ENCODE results near the gene AKIP1. TPM values are rescaled to one million over a fixed set of nuclear protein-coding genes. Genes with fewer than 3 reads are reported as not detected.

Gene AKIP1
- total and polyA plus RNA-seq, 2 donors (not counting 3 experiments of a cell fraction or from before 2014, with no cell fraction given), result 21.9 to 32.4 TPM

- no peak for TF ChIP-seq MAX (IDR thresholded peaks at IDR 0.05; ENCODE audit: insufficient read depth, insufficient read length)
- TF ChIP-seq MYC (IDR thresholded peaks at IDR 0.05; ENCODE audit: low read depth, low read length), result no peak
- no peak for TF ChIP-seq CTCF (IDR thresholded peaks at IDR 0.05; ENCODE audit: extremely low read depth in 1 of 2, insufficient read depth in 1 of 2, low read depth in 1 of 2, low read length in 2 of 2)
- no peak for TF ChIP-seq EZH2 (IDR thresholded peaks at IDR 0.05; ENCODE audit: borderline replicate concordance, low read depth, low read length, severe bottlenecking)
- no peak for TF ChIP-seq POLR2AphosphoS5 (IDR thresholded peaks at IDR 0.05; ENCODE audit: insufficient read depth, low read depth, low read length)
- TF ChIP-seq POLR2A (IDR thresholded peaks at IDR 0.05; ENCODE audit: low read depth, low read length), result no peak
- no peak for TF ChIP-seq JUN (IDR thresholded peaks at IDR 0.05; ENCODE audit: borderline replicate concordance, insufficient read depth, insufficient read length, low read depth)
- TF ChIP-seq GATA2 (IDR thresholded peaks at IDR 0.05; ENCODE audit: insufficient read depth, insufficient read length, low read depth, low read length), result no peak
- no peak for TF ChIP-seq FOS (IDR thresholded peaks at IDR 0.05; ENCODE audit: borderline replicate concordance, insufficient read depth, low read length)
- no TSS peak for BruUV-seq (replicated peaks)
- POLR2A ChIA-PET, result interaction anchor here (1.0 kb wide), 1 partner anchor 29 kb away, joined by 4 read pairs; no protein-coding TSS in a partner anchor
- no peak for FAIRE-seq
- H3K9ac ChIP-seq (replicated peaks; ENCODE audit: extremely low read depth, insufficient read depth, low read length), result no peak overlapping the region
- no peak overlapping the region for H3K4me3 ChIP-seq (replicated peaks in 1 of 3; ENCODE audit: insufficient read depth in 1 of 3, low read depth in 1 of 3, low read length in 3 of 3)
- no peaks in the 10 kb centered on the region for H3K79me2 ChIP-seq (ENCODE audit: control insufficient read depth, insufficient read depth, low read length)
- CTCF ChIA-PET, result interaction anchor here (0.8 to 1.3 kb wide), 2 partner anchors 12 to 15 kb away, joined by 3 read pairs; no protein-coding TSS in a partner anchor
- no peak overlapping the region for H2AFZ ChIP-seq (ENCODE audit: low read depth, low read length)
- intact Hi-C loops (cut with micrococcal nuclease), result no loop called here
- H4K20me1 ChIP-seq (replicated peaks; ENCODE audit: control insufficient read depth, extremely low read depth, insufficient read depth, low read length), result no peaks in the 10 kb centered on the region
- peaks cover 38% of the 10 kb centered on the region for H3K4me1 ChIP-seq (ENCODE audit: control insufficient read depth, extremely low read depth, insufficient read depth, low read length)
- no peaks in the 10 kb centered on the region for H3K9me1 ChIP-seq (replicated peaks; ENCODE audit: control insufficient read depth, extremely low read depth, insufficient read depth, low read length)
- no peaks in the 10 kb centered on the region for H3K9me3 ChIP-seq (replicated peaks; ENCODE audit: control insufficient read depth, insufficient read depth, low read length)
- H3K27me3 ChIP-seq (ENCODE audit: control insufficient read depth in 2 of 2, insufficient read depth in 2 of 2, low read length in 2 of 2), result no peaks in the 10 kb centered on the region
- no peak overlapping the region for H3K27ac ChIP-seq (ENCODE audit: insufficient read depth, low read depth, low read length)
- no peak overlapping the region for H3K4me2 ChIP-seq (ENCODE audit: insufficient read depth, low read length)
- dilution Hi-C loops (cut with MboI; ENCODE audit: extremely low pct_ligation_motif_present, low sequenced_read_pairs), result no loop called here
- DNase-seq (ENCODE audit: low read depth, low spot score), result no peak
- H3K36me3 ChIP-seq (ENCODE audit: control insufficient read depth in 2 of 2, extremely low read depth in 1 of 2, insufficient read depth in 2 of 2, low read length in 2 of 2), result no peaks in the 10 kb centered on the region
Measured at GRCh38 chr11:8867931-8868631, 42.9 kb upstream of the AKIP1 start.
